Fibroblast of the conjunctiva (primary cell): ENCODE measurements around the gene ASPN.
A peak's percentile ranks its signal among the peaks of the same experiment; 100 is the strongest.

ENCODE experiments used
- DNase-seq: peaks from one replicate; pipeline ENCODE4 v3.0.0-alpha.2; 2010; ENCODE audit warnings: low read depth

The ASPN gene

GRCh38 chr9:92468206-92468605 is 14.1 kb downstream of the ASPN start:
- no peak for DNase-seq

DNA sequence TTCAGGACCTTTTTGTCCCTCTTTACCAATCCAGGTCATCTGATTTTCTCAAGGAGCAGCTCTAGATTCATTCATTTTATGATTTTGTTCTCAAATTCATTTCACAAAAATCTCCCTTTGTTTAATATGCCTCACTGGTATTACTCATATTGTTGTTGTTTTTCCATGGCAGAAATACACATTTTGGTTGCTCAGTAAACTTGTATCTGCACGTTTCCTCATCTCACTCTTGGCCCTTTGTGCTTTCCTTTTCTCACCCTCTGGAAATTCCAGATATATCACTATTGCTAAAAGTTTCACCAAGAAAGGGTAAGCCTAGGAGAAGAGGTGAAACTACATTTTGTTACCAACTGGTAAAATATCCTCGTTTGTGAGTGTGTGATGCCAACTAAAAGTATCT is 14.8 kb downstream of the ASPN start:
- DNase-seq, result no peak

DNA sequence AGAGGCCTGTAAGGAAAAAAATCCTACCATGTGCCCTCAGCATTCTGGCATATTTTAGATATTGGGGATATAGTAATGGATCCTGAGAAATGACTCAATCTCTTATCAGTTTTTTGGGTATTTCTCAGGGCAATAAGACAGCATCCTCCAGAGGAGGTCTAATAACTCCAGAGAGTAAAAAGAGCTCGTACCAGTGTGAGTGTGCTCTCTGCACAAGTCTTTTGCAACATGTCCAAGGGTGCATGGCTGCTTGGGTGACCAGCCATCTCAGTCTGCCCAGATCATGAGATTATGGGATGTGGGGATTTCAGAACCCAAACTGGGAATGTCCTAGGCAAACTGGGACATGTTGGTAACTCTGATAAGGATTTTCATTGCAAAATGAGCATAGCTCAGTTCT is 15.3 kb downstream of the ASPN start:
- DNase-seq, result no peak

- peak; percentile 80 for DNase-seq
These were observed 18.3 kb downstream of the ASPN start for GRCh38 chr9:92463984-92464383.

- DNase-seq, result no peak
These were observed 18.9 kb downstream of the ASPN start for GRCh38 chr9:92463387-92463786.

DNA sequence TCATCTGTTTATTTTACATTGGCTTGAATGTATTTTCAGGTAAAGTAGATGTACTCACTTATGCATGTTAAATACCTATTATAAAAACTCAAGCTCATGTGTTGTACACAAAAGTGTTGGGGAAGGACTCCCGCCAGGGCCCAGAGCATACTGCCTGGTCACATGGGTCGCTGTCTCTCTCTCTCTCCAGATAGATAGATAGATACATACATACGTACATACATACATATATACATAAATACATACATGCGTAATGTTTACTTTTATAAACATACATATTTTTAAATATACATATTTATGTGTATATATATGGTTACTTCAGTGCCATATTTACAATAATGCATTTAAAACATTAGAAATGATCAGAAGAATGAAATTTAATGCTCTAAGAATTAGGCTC is 24.7 kb downstream of the ASPN start:
- DNase-seq, result no peak

GRCh38 chr9:92455217-92455616 is 27.1 kb downstream of the ASPN start:
- no peak for DNase-seq

- no peak for DNase-seq
These were observed 35.8 kb downstream of the ASPN start for GRCh38 chr9:92446536-92446935.

DNA sequence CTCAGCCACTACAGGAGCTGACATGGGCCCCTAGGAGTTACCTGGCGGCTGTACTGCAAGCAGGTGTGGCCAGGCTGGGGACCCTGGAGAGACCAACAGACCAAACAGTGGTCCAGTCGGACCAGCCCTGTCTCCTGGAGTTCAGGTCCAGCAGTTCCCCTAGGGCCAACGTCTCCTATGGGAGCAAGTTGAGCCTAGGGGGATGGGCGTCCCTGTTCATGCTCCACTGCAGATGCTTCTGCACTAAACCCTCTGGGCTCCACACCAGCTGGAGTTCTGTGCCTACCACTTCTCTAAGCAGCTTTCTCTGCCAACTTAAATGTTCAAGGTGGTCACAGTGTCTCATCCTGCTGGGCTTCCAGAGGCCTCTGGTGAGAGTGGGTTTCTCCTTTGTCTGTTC is 37.5 kb downstream of the ASPN start:
- no peak for DNase-seq

DNA sequence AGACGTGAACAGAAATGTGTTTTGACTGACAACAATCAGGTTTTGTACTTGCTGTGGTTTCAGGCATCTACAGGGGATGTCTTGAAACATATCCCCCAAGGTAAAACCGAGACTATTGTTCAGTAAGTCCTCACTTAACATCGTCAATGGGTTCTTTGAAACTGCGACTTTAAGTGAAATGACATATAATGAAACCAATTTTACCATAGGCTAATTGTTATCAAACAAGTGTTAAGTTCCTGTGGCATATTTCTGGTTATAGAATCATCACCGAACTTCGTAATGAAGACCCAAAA is 41.6 kb downstream of the ASPN start:
- no peak for DNase-seq

- DNase-seq, result peak; percentile 17
These were observed 42.2 kb downstream of the ASPN start for GRCh38 chr9:92439921-92440750.

- peak; percentile 32 for DNase-seq
These were observed 43.3 kb downstream of the ASPN start for GRCh38 chr9:92438900-92439526.

GRCh38 chr9:92435263-92435662 is 47.0 kb downstream of the ASPN start:
- no peak for DNase-seq

DNA sequence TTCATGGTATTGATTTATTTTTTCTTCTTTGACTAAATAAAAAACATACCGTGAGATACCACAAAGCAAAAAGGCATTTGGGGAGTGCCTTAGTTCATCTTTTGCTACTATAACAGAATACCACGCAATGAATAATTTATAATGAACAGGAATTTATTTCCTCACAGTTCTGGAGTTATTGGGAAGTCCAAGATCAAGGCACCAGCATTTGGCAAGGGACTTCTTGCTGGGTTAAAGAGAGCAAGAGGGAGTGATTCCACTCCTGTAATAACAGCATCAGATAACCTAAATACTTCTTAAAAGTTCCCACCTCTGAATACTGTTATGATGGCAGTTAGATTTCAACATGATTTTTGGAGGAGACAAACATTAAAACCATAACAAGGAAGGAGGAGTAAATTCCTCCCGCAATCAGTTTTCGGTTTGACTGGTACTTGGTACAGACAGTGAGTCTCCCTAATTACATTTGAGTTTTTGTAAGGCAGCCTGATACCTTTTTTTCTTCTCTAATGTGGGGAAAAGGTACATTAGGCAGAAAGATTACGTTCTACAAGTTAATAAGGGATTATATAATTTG is 49.2 kb downstream of the ASPN start:
- no peak for DNase-seq

DNA sequence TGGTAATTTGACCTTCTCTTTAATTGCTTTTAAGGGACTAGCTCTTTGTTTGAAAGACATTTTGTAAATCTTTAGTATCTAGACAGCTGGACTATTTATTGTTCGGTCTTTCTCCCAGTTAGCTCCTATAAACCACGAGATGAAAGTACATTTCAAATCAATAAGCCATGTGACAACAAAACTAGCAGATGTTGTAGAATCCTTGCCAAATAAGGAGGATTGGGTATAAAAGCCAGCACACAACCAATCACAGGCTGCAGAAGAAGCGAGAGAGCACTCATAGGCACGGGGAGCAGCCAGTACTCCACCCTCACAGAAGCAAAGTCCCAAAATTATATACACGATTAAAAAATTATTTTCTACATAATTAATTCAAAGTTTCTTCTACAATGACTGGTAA is 50.0 kb downstream of the ASPN start:
- DNase-seq, result peak; percentile 12

GRCh38 chr9:92429836-92430235 is 52.5 kb downstream of the ASPN start:
- DNase-seq, result no peak

- DNase-seq, result no peak
These were observed 55.7 kb downstream of the ASPN start for GRCh38 chr9:92426501-92427145.

DNA sequence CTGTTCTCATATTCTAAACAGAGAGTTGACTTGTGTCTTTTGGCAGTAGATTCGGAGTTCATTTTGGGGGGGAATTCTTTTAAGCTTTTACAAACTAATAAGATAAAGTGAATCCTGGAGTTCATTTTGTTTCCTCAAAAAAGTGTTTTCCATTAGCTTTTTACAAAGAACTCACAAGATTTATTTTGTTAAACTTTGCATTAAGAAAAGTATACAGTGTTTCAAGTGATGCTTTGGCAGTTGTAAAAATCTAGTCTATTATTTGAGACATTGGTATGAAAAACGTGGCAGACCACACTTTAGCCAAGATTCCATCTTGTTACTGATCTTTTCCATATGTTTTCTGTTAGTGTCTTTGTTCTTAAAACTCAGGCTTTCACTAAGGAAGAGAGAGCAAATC is 56.8 kb downstream of the ASPN start:
- DNase-seq, result peak; percentile 51

DNA sequence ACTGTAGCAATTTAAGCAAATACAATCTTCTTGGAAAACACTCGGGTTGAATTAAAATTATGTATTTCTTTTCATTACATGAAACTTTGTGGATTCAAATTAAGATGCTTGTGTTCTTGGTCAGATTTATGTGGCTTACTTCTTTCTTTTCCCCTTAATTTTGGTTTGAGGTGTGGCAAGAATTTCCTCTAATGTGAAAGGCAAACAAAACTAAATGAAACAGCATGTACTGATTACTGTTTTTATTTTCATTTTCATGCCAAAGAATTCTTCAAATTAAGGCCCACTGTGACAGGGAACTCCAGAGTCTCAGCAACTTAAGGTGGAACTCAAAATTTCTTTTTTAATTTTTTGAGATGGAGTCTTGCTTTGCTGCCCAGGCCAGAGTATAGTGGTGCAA is 58.0 kb downstream of the ASPN start, which contains the start of gene OMD:
Gene OMD (minus strand): TSS at position 132 of the 400 bp plus-strand sequence. CDS start 6,913 bp downstream, outside the sequence.
- DNase-seq, result peak; percentile 23

GRCh38 chr9:92423612-92424011 is 58.7 kb downstream of the ASPN start:
- DNase-seq, result no peak

DNA sequence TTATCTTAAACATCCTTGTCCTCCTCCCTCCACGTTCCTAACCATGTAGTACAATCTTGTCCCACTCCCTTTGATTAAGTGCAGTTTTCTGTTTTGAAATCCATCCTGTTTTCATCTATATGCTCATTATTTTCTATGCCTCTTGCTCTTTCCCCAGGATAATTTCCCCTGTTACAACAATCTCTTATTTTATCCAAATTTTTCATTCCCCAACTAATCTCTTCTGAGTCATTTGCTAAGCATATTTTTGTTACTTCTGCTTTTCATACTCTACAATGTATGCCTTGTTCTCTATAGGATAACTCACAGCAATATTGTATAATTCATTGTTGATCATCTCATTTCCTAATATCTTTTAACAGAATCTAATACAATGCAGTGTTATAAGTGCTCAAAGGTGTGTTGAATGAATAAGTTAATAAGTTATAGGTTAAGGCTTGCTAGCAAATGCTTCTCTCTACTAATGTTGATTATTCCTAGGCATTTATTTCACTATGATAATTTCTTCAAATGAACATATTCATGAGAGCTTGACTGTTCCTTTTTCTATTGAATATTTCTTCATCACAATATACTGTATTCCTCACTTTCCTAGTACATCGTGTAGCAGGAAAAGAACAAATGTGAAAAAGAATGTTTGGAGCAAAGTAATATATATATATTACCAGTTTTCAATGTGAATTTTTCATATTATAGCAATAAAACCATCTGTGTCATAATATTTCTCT is 59.5 kb downstream of the ASPN start:
- no peak for DNase-seq

GRCh38 chr9:92414566-92414965 is 67.7 kb downstream of the ASPN start:
- DNase-seq, result no peak
